Type B pancreatic cell (in vitro differentiated cells): Measurements from ENCODE around the gene RWDD4. TPM values are rescaled to one million over a fixed set of nuclear protein-coding genes. Genes with fewer than 3 reads are reported as not detected.

Source experiments
- DNase-seq: peaks from one replicate; pipeline ENCODE4 v3.0.0; 2021; ENCODE audit warnings: mixed read lengths; ENCODE audit not compliant: unreplicated experiment; ENCODE audit errors: extremely low spot score
- H3K27ac Mint-ChIP-seq: 2 replicates; pipeline ENCODE4 v1.8.0; 2021; ENCODE audit warnings: mild to moderate bottlenecking, mixed read lengths
- H3K27me3 Mint-ChIP-seq: 2 replicates; pipeline ENCODE4 v1.8.0; 2021; ENCODE audit warnings: mixed read lengths
- H3K36me3 Mint-ChIP-seq: 2 replicates; pipeline ENCODE4 v1.8.0; 2021; ENCODE audit warnings: mixed read lengths
- H3K4me1 Mint-ChIP-seq: one replicate; pipeline ENCODE4 v1.8.0; 2021; ENCODE audit warnings: mixed read lengths; ENCODE audit not compliant: unreplicated experiment
- H3K4me3 Mint-ChIP-seq: 2 replicates; pipeline ENCODE4 v1.8.0; 2021; ENCODE audit warnings: mild to moderate bottlenecking, mixed read lengths
- H3K9me3 Mint-ChIP-seq: 2 replicates; pipeline ENCODE4 v1.8.0; 2021; ENCODE audit warnings: mixed read lengths
- total RNA-seq: library from RNA; stranded (reverse); gene quantifications from 2 replicates; pipeline ENCODE4 v1.2.1, GENCODE V29; 2021; ENCODE audit warnings: low replicate concordance
- TF ChIP-seq, protein P1 (sequence below): fragments of 200-600 bp; sonication (generic); conservative IDR thresholded peaks from 2 replicates; pipeline ENCODE4 v1.5.0; 2021; ENCODE audit warnings: antibody characterized with exemption, mild to moderate bottlenecking

The RWDD4 gene
- total RNA-seq, 1 donor from 2014 or later, result 20.5 TPM

DNA sequence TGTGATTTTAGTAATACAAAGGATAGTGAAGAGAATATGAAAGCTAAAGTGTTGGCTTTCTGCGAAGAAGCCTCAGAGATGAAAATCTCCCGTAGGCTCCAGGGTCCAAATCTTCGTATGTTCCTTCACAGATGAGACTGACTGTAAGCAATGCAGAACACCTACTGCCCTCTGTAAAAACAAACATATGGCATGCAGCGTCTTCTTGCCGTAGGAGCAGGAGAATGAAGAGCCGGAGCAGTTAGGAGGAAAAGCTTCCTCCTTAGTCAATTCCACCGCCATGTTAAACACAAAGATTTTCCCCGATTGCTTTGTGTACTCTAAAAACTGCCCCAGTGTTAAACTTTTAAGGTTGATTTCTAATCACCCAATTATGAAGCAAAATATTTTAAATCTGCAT, 22.5 kb downstream of the RWDD4 start:
- no peaks in the 10 kb centered on the region for H3K27me3 Mint-ChIP-seq
- H3K27ac Mint-ChIP-seq, result peak overlapping the region; percentile 21
- H3K4me1 Mint-ChIP-seq, result peaks cover 20% of the 10 kb centered on the region
- H3K4me3 Mint-ChIP-seq, result peak overlapping the region; percentile 56
- no peaks in the 10 kb centered on the region for H3K9me3 Mint-ChIP-seq
- DNase-seq, result no peak
- TF ChIP-seq, protein P1, sequence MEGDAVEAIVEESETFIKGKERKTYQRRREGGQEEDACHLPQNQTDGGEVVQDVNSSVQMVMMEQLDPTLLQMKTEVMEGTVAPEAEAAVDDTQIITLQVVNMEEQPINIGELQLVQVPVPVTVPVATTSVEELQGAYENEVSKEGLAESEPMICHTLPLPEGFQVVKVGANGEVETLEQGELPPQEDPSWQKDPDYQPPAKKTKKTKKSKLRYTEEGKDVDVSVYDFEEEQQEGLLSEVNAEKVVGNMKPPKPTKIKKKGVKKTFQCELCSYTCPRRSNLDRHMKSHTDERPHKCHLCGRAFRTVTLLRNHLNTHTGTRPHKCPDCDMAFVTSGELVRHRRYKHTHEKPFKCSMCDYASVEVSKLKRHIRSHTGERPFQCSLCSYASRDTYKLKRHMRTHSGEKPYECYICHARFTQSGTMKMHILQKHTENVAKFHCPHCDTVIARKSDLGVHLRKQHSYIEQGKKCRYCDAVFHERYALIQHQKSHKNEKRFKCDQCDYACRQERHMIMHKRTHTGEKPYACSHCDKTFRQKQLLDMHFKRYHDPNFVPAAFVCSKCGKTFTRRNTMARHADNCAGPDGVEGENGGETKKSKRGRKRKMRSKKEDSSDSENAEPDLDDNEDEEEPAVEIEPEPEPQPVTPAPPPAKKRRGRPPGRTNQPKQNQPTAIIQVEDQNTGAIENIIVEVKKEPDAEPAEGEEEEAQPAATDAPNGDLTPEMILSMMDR, result no peak
- no peaks in the 10 kb centered on the region for H3K36me3 Mint-ChIP-seq

DNA sequence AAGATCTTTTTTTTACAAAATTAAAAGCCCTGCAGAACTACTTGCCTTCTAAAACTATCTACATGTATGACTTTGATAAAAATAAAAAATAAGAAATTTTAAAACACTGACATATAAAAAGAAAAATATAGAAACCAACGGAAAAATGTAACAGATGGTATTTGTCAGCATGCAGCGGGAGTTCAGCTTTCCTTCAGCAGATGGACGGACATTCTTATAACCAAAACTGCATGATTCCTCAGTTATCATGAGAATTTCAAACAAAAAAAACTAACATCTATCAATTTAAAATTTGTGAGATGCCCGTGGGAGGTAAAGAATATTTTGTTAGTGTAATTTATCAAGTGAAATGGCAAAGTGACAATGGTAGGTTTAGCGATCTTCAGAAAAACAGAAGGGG, 23.2 kb downstream of the RWDD4 start:
- Mint-ChIP-seq H3K27me3 (no peaks in the 10 kb centered on the region), H3K4me1 (peaks cover 20% of the 10 kb centered on the region), H3K4me3 (no peak overlapping the region), H3K27ac (peak overlapping the region; percentile 61), H3K9me3 (no peaks in the 10 kb centered on the region), H3K36me3 (no peaks in the 10 kb centered on the region)
- TF ChIP-seq, protein P1, result no peak
- no peak for DNase-seq

DNA sequence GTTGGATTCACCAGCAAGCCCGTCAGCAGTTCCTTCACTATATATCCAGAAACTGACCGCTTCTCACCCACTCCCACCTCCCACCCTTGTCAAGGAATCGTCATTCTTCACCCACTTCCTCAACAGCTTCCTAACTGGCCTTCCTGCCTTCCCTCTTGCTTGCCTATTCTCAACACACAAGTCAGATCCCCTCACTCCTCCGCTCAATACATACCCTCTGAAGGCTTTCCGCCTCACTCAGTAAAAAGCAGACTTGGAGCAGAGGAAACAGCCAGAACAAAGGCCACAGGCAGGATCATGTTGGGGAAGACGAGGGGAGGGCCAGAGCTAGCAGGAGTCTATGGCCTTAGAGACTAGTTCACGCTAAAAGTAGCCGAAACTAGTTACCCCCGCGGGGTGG, 23.7 kb downstream of the RWDD4 start:
- peaks cover 20% of the 10 kb centered on the region for H3K4me1 Mint-ChIP-seq

DNA sequence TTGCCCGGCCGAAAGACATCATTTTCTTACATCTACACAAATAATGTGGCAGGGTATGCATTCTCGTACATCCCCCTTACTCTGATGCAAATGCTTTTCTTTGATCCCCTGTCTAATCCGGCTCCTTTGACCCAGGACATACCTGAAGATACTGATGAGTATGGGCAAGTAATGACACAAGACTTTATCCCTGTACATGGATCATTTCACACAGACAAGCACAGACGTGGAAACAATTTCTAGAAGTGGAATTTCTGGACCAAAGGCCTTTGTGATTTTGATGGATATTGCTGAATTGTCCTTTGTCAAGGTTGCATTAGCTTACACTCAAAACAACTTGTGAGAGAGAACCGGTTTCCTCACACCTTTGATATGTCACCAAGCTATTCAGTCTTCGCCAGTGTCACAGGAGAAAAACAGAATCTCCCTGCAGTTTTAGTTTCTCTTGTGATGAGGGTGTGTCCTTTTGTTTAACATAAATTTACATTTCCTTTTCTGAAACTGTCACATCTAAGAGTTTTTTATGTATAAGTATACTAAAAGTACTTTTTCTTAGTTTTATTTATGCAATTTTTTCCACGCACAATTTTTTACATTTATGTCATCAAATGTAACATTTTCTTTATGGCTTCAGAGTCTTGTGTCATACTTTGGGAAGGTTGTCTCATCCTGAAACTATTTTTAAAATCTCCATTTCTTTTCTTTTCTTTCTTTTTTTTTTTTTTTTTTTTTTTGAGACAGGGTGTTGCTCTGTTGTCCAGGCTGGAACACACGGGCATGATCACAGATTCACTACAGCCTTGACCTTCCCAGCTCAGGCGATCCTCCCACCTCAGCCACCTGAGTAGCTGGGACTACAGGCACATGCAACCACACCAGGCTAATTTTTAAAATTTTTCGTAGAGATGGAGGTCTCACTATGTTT, 25.2 kb downstream of the RWDD4 start:
- Mint-ChIP-seq H3K4me1 (peaks cover 20% of the 10 kb centered on the region), H3K4me3 (no peak overlapping the region), H3K9me3 (no peaks in the 10 kb centered on the region), H3K27me3 (no peaks in the 10 kb centered on the region), H3K36me3 (no peaks in the 10 kb centered on the region), H3K27ac (peak overlapping the region; percentile 79)
- DNase-seq, result no peak
- TF ChIP-seq, protein P1, result no peak

More for the DNA sequence above, 23.7 kb downstream of the RWDD4 start:
- H3K9me3 Mint-ChIP-seq, result no peaks in the 10 kb centered on the region
- DNase-seq, result no peak
- no peaks in the 10 kb centered on the region for H3K27me3 Mint-ChIP-seq
- no peaks in the 10 kb centered on the region for H3K36me3 Mint-ChIP-seq
- peak overlapping the region; percentile 61 for H3K27ac Mint-ChIP-seq
- TF ChIP-seq, protein P1, result no peak
- no peak overlapping the region for H3K4me3 Mint-ChIP-seq

DNA sequence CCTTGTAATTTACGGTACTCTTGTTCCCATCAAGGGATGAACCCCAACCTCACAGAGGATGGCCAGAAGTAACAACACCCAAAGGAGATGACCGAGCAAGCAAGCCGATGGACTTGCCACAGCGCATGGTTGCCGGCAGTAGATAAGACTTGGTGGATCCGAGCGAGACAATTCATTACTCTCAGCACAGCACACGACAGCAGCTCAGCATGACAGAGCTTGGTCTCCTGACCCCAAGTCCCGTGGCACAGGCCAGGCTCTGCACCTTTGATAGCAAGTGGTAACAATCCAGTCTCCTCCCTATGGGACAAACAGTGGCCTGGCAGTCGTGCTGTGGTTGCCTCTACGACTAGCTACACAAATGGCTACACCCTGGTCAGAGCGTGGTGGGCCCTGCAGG, 26.3 kb downstream of the RWDD4 start:
- Mint-ChIP-seq H3K9me3 (no peaks in the 10 kb centered on the region), H3K27ac (peak overlapping the region; percentile 8), H3K4me1 (peaks cover 20% of the 10 kb centered on the region), H3K4me3 (no peak overlapping the region), H3K27me3 (no peaks in the 10 kb centered on the region), H3K36me3 (no peaks in the 10 kb centered on the region)
- TF ChIP-seq, protein P1, result no peak
- no peak for DNase-seq
